Esophagus muscularis mucosa (tissue), 4 donors: ENCODE measurements around the gene FBXL19.

Experiments
- CTCF ChIP-seq, 3 experiments: fragments of 200-600 bp in 2 of 3; fragments of 450-650 bp in 1 of 3; sonication (generic) in 2 of 3; IDR thresholded peaks; one replicate each; pipeline ENCODE4 v1.5.1; 2017 to 2019; ENCODE audit warnings: antibody characterized with exemption in 3 of 3, mild to moderate bottlenecking in 2 of 3, moderate library complexity in 1 of 3
- EP300 ChIP-seq: sonication (generic); formaldehyde crosslinking; IDR thresholded peaks from one replicate; pipeline ENCODE4 v1.6.1; 2017; ENCODE audit warnings: antibody characterized with exemption
- POLR2A ChIP-seq: fragments of 450-650 bp; IDR thresholded peaks from one replicate; pipeline ENCODE4 v1.6.1; 2017; ENCODE audit warnings: antibody characterized with exemption, moderate library complexity, mild to moderate bottlenecking, low read depth
- POLR2AphosphoS5 ChIP-seq, 2 donors: sonication (generic); formaldehyde crosslinking; IDR thresholded peaks; one replicate each; pipeline ENCODE4 v1.6.1; 2017; ENCODE audit warnings: antibody characterized with exemption in 2 of 2

- TF ChIP-seq CTCF (IDR thresholded peaks at IDR 0.05): no peak
- peak; percentile 58 for TF ChIP-seq POLR2A
- TF ChIP-seq POLR2AphosphoS5 (IDR thresholded peaks at IDR 0.05): peak; percentile 72 to 83
- TF ChIP-seq EP300: no peak
Observed at GRCh38 chr16:30948667-30949649, 25.6 kb downstream of the FBXL19 start, which contains the start of gene ORAI3.
